Colonic mucosa (tissue), 4 donors: Measurements from ENCODE around the gene COX6B2. TPM values are rescaled to one million over a fixed set of nuclear protein-coding genes. Genes with fewer than 3 reads are reported as not detected.
"Not testable (repeated sequence)": the region's sequence is repeated elsewhere in the genome, so short reads cannot be mapped to it uniquely, and the experiment has no call there.

Source experiments
- DNase-seq: peaks from one replicate; pipeline ENCODE4 v3.0.0-alpha.2; 2020
- H3K27ac ChIP-seq: fragments of 200-600 bp; one replicate; pipeline ENCODE4 v1.8.0; 2021
- H3K27me3 ChIP-seq: fragments of 200-600 bp; one replicate; pipeline ENCODE4 v1.8.0; 2021
- H3K36me3 ChIP-seq: fragments of 200-600 bp; one replicate; pipeline ENCODE4 v1.8.0; 2021
- H3K4me1 ChIP-seq: fragments of 200-600 bp; one replicate; pipeline ENCODE4 v1.8.0; 2021; ENCODE audit warnings: mild to moderate bottlenecking
- H3K4me3 ChIP-seq: fragments of 200-600 bp; one replicate; pipeline ENCODE4 v1.8.0; 2021
- H3K9ac ChIP-seq, 2 donors: one replicate each; pipeline ENCODE4 v1.7.0; 2013; ENCODE audit warnings: control low read depth in 2 of 2, low read depth in 2 of 2, low read length in 2 of 2
- H3K9me3 ChIP-seq: fragments of 200-600 bp; one replicate; pipeline ENCODE4 v1.8.0; 2021
- CTCF ChIP-seq: fragments of 200-600 bp; IDR thresholded peaks from one replicate; pipeline ENCODE4 v1.8.0; 2022; ENCODE audit warnings: antibody characterized with exemption, mild to moderate bottlenecking
- intact Hi-C: fragments of 100-400 bp; cut with DNase I; formaldehyde crosslinking; loops from one replicate; pipeline ENCODE4 v1.14.1; 2022
- total RNA-seq, 2 donors: library from RNA; stranded (reverse); fragmentation: NEBNext Ultra II Directional in 1 of 2; extraction: Animal tissue kit (Norgen Biotek cat#: 25700) in 1 of 2; gene quantifications; one replicate each; pipeline ENCODE4 v1.2.1, GENCODE V29; 2021
- donor health status: healthy.
- donor health status: DM: no; HTN: no; CAD: no.
- donor health status: DM: no; HTN: no; CAD: no.

COX6B2 gene
- total RNA-seq, 2 donors from 2014 or later = 12.9 to 15.2 TPM

- intact Hi-C loops = no loop called here
- Histone ChIP-seq H3K27ac (no peak overlapping the region), H3K9me3 (no peaks in the 10 kb centered on the region), H3K9ac (peak overlapping the region; percentile 89 to 98), H3K27me3 (no peaks in the 10 kb centered on the region), H3K4me3 (peak overlapping the region; percentile 47), H3K36me3 (peaks cover 5% of the 10 kb centered on the region), H3K4me1 (no peaks in the 10 kb centered on the region)
- peak; percentile 39 for DNase-seq
- TF ChIP-seq CTCF = no peak
Measured at GRCh38 chr19:55340784-55341147, 13.8 kb downstream of the COX6B2 start.

- TF ChIP-seq CTCF = no peak
- Histone ChIP-seq H3K4me3 (peak overlapping the region; percentile 47), H3K9me3 (no peaks in the 10 kb centered on the region), H3K27ac (peak overlapping the region; percentile 65), H3K9ac (peak overlapping the region; percentile 89 to 98), H3K4me1 (no peaks in the 10 kb centered on the region), H3K27me3 (no peaks in the 10 kb centered on the region), H3K36me3 (peaks cover 5% of the 10 kb centered on the region)
- peak; percentile 43 for DNase-seq
- intact Hi-C loops = no loop called here
Measured at GRCh38 chr19:55339889-55340783, 14.4 kb downstream of the COX6B2 start.

- Histone ChIP-seq H3K27me3 (no peaks in the 10 kb centered on the region), H3K36me3 (peaks cover 5% of the 10 kb centered on the region), H3K9ac (peak within 1 kb of the TSS; percentile 89 to 98), H3K4me1 (no peaks in the 10 kb centered on the region), H3K9me3 (no peaks in the 10 kb centered on the region), H3K4me3 (peak within 1 kb of the TSS; percentile 47), H3K27ac (peak within 1 kb of the TSS; percentile 91)
- intact Hi-C loops = no loop called here
- TF ChIP-seq CTCF = peak; percentile 11
- peak; percentile 100 for DNase-seq
Measured at GRCh38 chr19:55339105-55339888, 15.2 kb downstream of the COX6B2 start, which contains the start of gene KMT5C. KMT5C (plus strand) TSS chr19:55339876; CDS start chr19:55341937, 2,061 bp downstream.

- H3K36me3 ChIP-seq = no peaks in the 10 kb centered on the region
- intact Hi-C loops = no loop called here
- DNase-seq = no peak
- H3K4me3 ChIP-seq = no peak overlapping the region
- H3K27me3 ChIP-seq = no peaks in the 10 kb centered on the region
- H3K4me1 ChIP-seq = no peaks in the 10 kb centered on the region
- no peak overlapping the region for H3K9ac ChIP-seq
- H3K9me3 ChIP-seq = no peaks in the 10 kb centered on the region
- no peak for TF ChIP-seq CTCF
- H3K27ac ChIP-seq = no peak overlapping the region
Measured at GRCh38 chr19:55336101-55336500, 18.4 kb downstream of the COX6B2 start.

GRCh38 chr19:55333870-55334269, 20.6 kb downstream of the COX6B2 start:
- no peaks in the 10 kb centered on the region for H3K36me3 ChIP-seq
- H3K9me3 ChIP-seq = no peaks in the 10 kb centered on the region
- DNase-seq = peak; percentile 85
- H3K9ac ChIP-seq = no peak overlapping the region
- H3K27ac ChIP-seq = peak overlapping the region; percentile 65
- intact Hi-C loops = no loop called here
- no peaks in the 10 kb centered on the region for H3K4me1 ChIP-seq
- TF ChIP-seq CTCF = no peak
- H3K4me3 ChIP-seq = no peak overlapping the region
- no peaks in the 10 kb centered on the region for H3K27me3 ChIP-seq

- H3K9me3 ChIP-seq, H3K27ac ChIP-seq, H3K4me1 ChIP-seq, H3K9ac ChIP-seq, H3K4me3 ChIP-seq, DNase-seq, H3K27me3 ChIP-seq, H3K36me3 ChIP-seq, intact Hi-C loops: not testable (repeated sequence)
Measured at GRCh38 chr19:55329791-55330190, 24.7 kb downstream of the COX6B2 start.

- H3K4me3 ChIP-seq, H3K27me3 ChIP-seq, DNase-seq, H3K27ac ChIP-seq, intact Hi-C loops, H3K9ac ChIP-seq, H3K9me3 ChIP-seq, H3K4me1 ChIP-seq, H3K36me3 ChIP-seq: not testable (repeated sequence)
Measured at GRCh38 chr19:55328774-55329318, 25.7 kb downstream of the COX6B2 start.
